GM12878 (cell line): Measurements from ENCODE around the gene ZBTB16. TPM values are rescaled to one million over a fixed set of nuclear protein-coding genes. Genes with fewer than 3 reads are reported as not detected.

Experiments
- ATAC-seq: fragments of 200-7000 bp; cut with Tn5 transposase; 3 replicates; pipeline ENCODE4 v1.9.1; 2020; ENCODE audit warnings: mild to moderate bottlenecking, moderate library complexity
- BruUV-seq: library from RNA; stranded (reverse); fragments of 400-500 nt; replicated peaks from 2 replicates; lab custom pipeline; 2021; lab: Mats Ljungman, UMichigan
- CTCF ChIA-PET: fragments of 300-600 bp; sonication (Branson Sonifier 250); formaldehyde crosslinking; extraction: SDS; loops from one replicate; lab custom pipeline; 2021; ENCODE audit warnings: inconsistent platforms; lab: Yijun Ruan, JAX
- POLR2A ChIA-PET: fragments of 350-600 bp; formaldehyde crosslinking; extraction: SDS; loops from one replicate; lab custom pipeline; 2021; ENCODE audit warnings: inconsistent platforms; lab: Charles Lee
- RAD21 ChIA-PET: fragments of 300-600 bp; sonication (Branson Sonifier 250); formaldehyde crosslinking; loops from one replicate; lab custom pipeline; 2023; ENCODE audit warnings: antibody characterized with exemption; ENCODE audit not compliant: unreplicated experiment; lab: Charles Lee
- SMC1A ChIA-PET: fragments of 300-600 bp; sonication (Branson Sonifier 250); formaldehyde crosslinking; loops from one replicate; lab custom pipeline; 2023; ENCODE audit not compliant: unreplicated experiment, uncharacterized antibody; lab: Charles Lee
- DNase-seq: peaks from one replicate; pipeline ENCODE4 v3.0.0-alpha.2; 2011; ENCODE audit warnings: low read depth, low spot score
- FAIRE-seq: peaks from 3 replicates; lab custom pipeline; 2011; peaks lifted over from hg19 to GRCh38; lab: Jason Lieb, UNC
- H2AFZ ChIP-seq: 2 replicates; pipeline ENCODE4 v1.6.0; 2011; ENCODE audit warnings: low read depth, low read length, control low read depth; ENCODE audit not compliant: control insufficient read depth
- H3K27ac ChIP-seq: 2 replicates; pipeline ENCODE4 v1.5.1; 2011; ENCODE audit warnings: control low read depth; ENCODE audit not compliant: control insufficient read depth, insufficient read depth
- H3K27me3 ChIP-seq, 2 experiments: replicated peaks in 1 of 2; 2 replicates each; pipeline versions ENCODE4 v1.6.0 to v1.6.1; 2011; ENCODE audit warnings: low read length in 1 of 2; ENCODE audit not compliant: control insufficient read depth in 2 of 2, insufficient read depth in 2 of 2
- H3K36me3 ChIP-seq, 2 experiments: 2 replicates each; pipeline ENCODE4 v1.5.1; 2011; ENCODE audit warnings: low read length in 1 of 2; ENCODE audit not compliant: control insufficient read depth in 2 of 2, insufficient read depth in 2 of 2
- H3K4me1 ChIP-seq: 2 replicates; pipeline ENCODE4 v1.6.1; 2011; ENCODE audit warnings: mild to moderate bottlenecking, low read length, moderate library complexity, mixed read lengths; ENCODE audit not compliant: control insufficient read depth, insufficient read depth
- H3K4me2 ChIP-seq: 2 replicates; pipeline ENCODE4 v1.6.0; 2011; ENCODE audit warnings: control low read depth; ENCODE audit not compliant: control insufficient read depth, insufficient read depth
- H3K4me3 ChIP-seq: fragments of 200-600 bp; sonication (generic); 2 replicates; pipeline ENCODE4 v1.5.1; 2016
- H3K79me2 ChIP-seq: 2 replicates; pipeline ENCODE4 v1.6.0; 2011; ENCODE audit warnings: low read length; ENCODE audit not compliant: control insufficient read depth, insufficient read depth
- H3K9ac ChIP-seq: 2 replicates; pipeline ENCODE4 v1.8.0; 2011; ENCODE audit warnings: low read length, control low read depth, mixed read lengths; ENCODE audit not compliant: control insufficient read depth, insufficient read depth
- H3K9me3 ChIP-seq: replicated peaks from 3 replicates; pipeline ENCODE4 v1.5.1; 2011; ENCODE audit warnings: mild to moderate bottlenecking, low read length; ENCODE audit not compliant: control insufficient read depth, insufficient read depth
- H4K20me1 ChIP-seq: 2 replicates; pipeline ENCODE4 v1.6.0; 2011; ENCODE audit not compliant: control insufficient read depth, insufficient read depth
- BCL11A ChIP-seq: IDR thresholded peaks from 2 replicates; pipeline ENCODE4 v1.6.1; 2011; ENCODE audit warnings: low read depth, low read length
- CBX3 ChIP-seq: fragments of 200-600 bp; sonication (generic); IDR thresholded peaks from 2 replicates; pipeline ENCODE4 v1.6.1; 2016; ENCODE audit warnings: low read depth, borderline replicate concordance
- CEBPZ ChIP-seq: fragments of 150-350 bp; IDR thresholded peaks from 2 replicates; pipeline ENCODE4 v1.6.1; 2016; ENCODE audit warnings: low read depth, low read length
- CHD4 ChIP-seq: fragments of 200-600 bp; sonication (generic); IDR thresholded peaks from 2 replicates; pipeline ENCODE4 v1.6.1; 2016; ENCODE audit warnings: mild to moderate bottlenecking
- ETV6 ChIP-seq, 2 experiments: fragments of 450-650 bp in 1 of 2; IDR thresholded peaks in 1 of 2; conservative IDR thresholded peaks in 1 of 2; 2 replicates each; pipeline ENCODE4 v1.6.1; 2014; ENCODE audit warnings: antibody characterized with exemption in 1 of 2, borderline replicate concordance in 1 of 2, low read depth in 1 of 2, mild to moderate bottlenecking in 1 of 2, moderate library complexity in 1 of 2
- IRF4 ChIP-seq: IDR thresholded peaks from 2 replicates; pipeline ENCODE4 v1.6.1; 2011; ENCODE audit warnings: low read depth, low read length
- IRF5 ChIP-seq: fragments of 450-650 bp; IDR thresholded peaks from 2 replicates; pipeline ENCODE4 v1.6.1; 2017; ENCODE audit warnings: borderline replicate concordance
- JUNB ChIP-seq: IDR thresholded peaks from 2 replicates; pipeline ENCODE4 v1.6.1; 2016; ENCODE audit warnings: antibody characterized with exemption, mild to moderate bottlenecking
- NFYA ChIP-seq: IDR thresholded peaks from 2 replicates; pipeline ENCODE4 v1.6.1; 2011; ENCODE audit warnings: low read depth, mild to moderate bottlenecking, low read length, improper control_type of control experiment, borderline replicate concordance
- NR2C2 ChIP-seq: IDR thresholded peaks from 2 replicates; pipeline ENCODE4 v1.6.1; 2011; ENCODE audit warnings: borderline replicate concordance, low read depth; ENCODE audit not compliant: control insufficient read depth, insufficient read length
- RCOR1 ChIP-seq: conservative IDR thresholded peaks from 2 replicates; pipeline ENCODE4 v1.6.1; 2012; ENCODE audit warnings: low read depth, low read length, improper control_type of control experiment
- RFX5 ChIP-seq: IDR thresholded peaks from 2 replicates; pipeline ENCODE4 v1.6.1; 2011; ENCODE audit warnings: low read depth, low read length, improper control_type of control experiment
- SMC3 ChIP-seq: IDR thresholded peaks from 2 replicates; pipeline ENCODE4 v1.6.1; 2011; ENCODE audit warnings: low read length, improper control_type of control experiment, borderline replicate concordance
- SREBF1 ChIP-seq: IDR thresholded peaks from 2 replicates; pipeline ENCODE4 v1.6.1; 2012; ENCODE audit warnings: mild to moderate bottlenecking, low read length
- ZNF207 ChIP-seq: fragments of 450-650 bp; IDR thresholded peaks from 2 replicates; pipeline ENCODE4 v1.6.1; 2014; ENCODE audit warnings: antibody characterized with exemption, mild to moderate bottlenecking, borderline replicate concordance
- WGBS: methylation state at CpG from one replicate; pipeline ENCODE4 v1.1.6; 2016; ENCODE audit warnings: low lambda C conversion rate; ENCODE audit not compliant: insufficient replicate concordance, insufficient coverage; ENCODE audit errors: missing lambda C conversion rate; 5-methylcytosine and 5-hydroxymethylcytosine counted together
- in situ Hi-C: fragments of 300-500 bp; cut with MboI; formaldehyde crosslinking; loops from 9 replicates; pipeline ENCODE4 v1.14.3; 2018; ENCODE audit warnings: mixed read lengths
- intact Hi-C: fragments of 100-400 bp; cut with micrococcal nuclease; formaldehyde crosslinking; loops from one replicate; pipeline ENCODE4 v1.14.2; 2022; ENCODE audit not compliant: unreplicated experiment
- polyA plus RNA-seq, 11 experiments: library from polyadenylated mRNA; depleted of rRNA in 4 of 11; unstranded in 6 of 11; stranded (reverse) in 5 of 11; fragments of >200 nt; fragmentation: Nextera tagmentation in 4 of 11; fragmentation: Illumina TruSeq in 1 of 11; extraction: Ambion mirVana in 4 of 11; extraction: Trizol in 1 of 11; gene quantifications; 1 replicate in 1 of 11; 2 replicates in 10 of 11; pipeline versions ENCODE4 v1.2.1 to v1.2.3, GENCODE V29; 2011 to 2016; ENCODE audit warnings: inconsistent platforms in 2 of 11, missing spikeins in 2 of 11, low read depth in 1 of 11
- total RNA-seq, 4 experiments: library from RNA; depleted of rRNA in 3 of 4; stranded (reverse); fragments of >200 nt in 3 of 4; fragmentation: Illumina TruSeq in 1 of 4; extraction: Trizol in 1 of 4; gene quantifications; 2 replicates each; pipeline versions ENCODE4 v1.2.1 to v1.2.3, GENCODE V29; 2013 to 2021
- TF ChIP-seq, protein P1 (sequence below): fragments of 450-650 bp; IDR thresholded peaks from 2 replicates; pipeline ENCODE4 v1.6.1; 2017; ENCODE audit warnings: antibody characterized with exemption, mild to moderate bottlenecking, moderate library complexity
- TF ChIP-seq, protein P2 (sequence below): fragments of 150-350 bp; IDR thresholded peaks from 2 replicates; pipeline ENCODE4 v1.6.1; 2014; ENCODE audit warnings: mild to moderate bottlenecking, low read depth, low read length

Gene ZBTB16
- total and polyA plus RNA-seq, 10 of the 15 experiments (the other 5 are each of a cell fraction or from before 2014, with no cell fraction given), result 0.38 TPM; not detected in 9

DNA sequence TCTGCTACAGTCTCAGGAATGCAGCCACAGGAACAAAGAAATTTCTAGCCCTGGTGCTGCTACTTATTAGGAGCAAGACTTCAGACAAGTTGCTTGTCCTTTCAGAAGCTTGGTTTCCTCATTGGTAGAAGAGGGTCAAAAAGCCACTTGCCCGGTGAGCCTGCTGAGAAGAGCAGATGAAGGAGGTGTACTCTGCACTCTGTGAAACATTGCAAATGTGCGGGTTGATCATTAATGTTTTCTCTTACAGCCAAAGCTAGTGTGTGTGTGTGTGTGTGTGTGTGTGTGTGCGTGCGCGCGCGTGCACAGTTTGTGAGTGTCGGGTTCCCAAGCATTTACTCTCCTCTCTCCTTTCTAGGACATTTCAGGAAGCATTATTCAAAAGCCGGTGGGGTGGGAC is 150.4 kb downstream of the ZBTB16 start:
- SMC1A ChIA-PET, result no interaction called here
- 84% methylated on average over 9 of the region's 9 CpGs for WGBS
- DNase-seq, result no peak
- Histone ChIP-seq H3K4me2 (no peak overlapping the region), H3K9ac (no peak overlapping the region), H3K4me3 (no peak overlapping the region), H3K9me3 (no peaks in the 10 kb centered on the region), H3K27ac (no peak overlapping the region), H4K20me1 (no peaks in the 10 kb centered on the region), H3K79me2 (no peaks in the 10 kb centered on the region), H3K4me1 (no peaks in the 10 kb centered on the region), H3K27me3 (peaks cover 2 to 4% of the 10 kb centered on the region in 2 experiments; a peak in 1 of 4 replicates), H3K36me3 (no peaks in the 10 kb centered on the region), H2AFZ (no peak overlapping the region)
- TF ChIP-seq CHD4 (no peak), CEBPZ (no peak), JUNB (no peak), SREBF1 (no peak), RFX5 (no peak), RCOR1 (no peak), CBX3 (no peak), BCL11A (no peak), NFYA (no peak), IRF5 (no peak), IRF4 (no peak), NR2C2 (no peak), SMC3 (no peak), ZNF207 (no peak), ETV6 (conservative IDR thresholded peaks at IDR 0.05 in 1 of 2, IDR thresholded peaks at IDR 0.05 in 1 of 2; ENCODE audit: borderline replicate concordance in 1 of 2, low read depth in 1 of 2) (no peak)
- TF ChIP-seq, protein P1, sequence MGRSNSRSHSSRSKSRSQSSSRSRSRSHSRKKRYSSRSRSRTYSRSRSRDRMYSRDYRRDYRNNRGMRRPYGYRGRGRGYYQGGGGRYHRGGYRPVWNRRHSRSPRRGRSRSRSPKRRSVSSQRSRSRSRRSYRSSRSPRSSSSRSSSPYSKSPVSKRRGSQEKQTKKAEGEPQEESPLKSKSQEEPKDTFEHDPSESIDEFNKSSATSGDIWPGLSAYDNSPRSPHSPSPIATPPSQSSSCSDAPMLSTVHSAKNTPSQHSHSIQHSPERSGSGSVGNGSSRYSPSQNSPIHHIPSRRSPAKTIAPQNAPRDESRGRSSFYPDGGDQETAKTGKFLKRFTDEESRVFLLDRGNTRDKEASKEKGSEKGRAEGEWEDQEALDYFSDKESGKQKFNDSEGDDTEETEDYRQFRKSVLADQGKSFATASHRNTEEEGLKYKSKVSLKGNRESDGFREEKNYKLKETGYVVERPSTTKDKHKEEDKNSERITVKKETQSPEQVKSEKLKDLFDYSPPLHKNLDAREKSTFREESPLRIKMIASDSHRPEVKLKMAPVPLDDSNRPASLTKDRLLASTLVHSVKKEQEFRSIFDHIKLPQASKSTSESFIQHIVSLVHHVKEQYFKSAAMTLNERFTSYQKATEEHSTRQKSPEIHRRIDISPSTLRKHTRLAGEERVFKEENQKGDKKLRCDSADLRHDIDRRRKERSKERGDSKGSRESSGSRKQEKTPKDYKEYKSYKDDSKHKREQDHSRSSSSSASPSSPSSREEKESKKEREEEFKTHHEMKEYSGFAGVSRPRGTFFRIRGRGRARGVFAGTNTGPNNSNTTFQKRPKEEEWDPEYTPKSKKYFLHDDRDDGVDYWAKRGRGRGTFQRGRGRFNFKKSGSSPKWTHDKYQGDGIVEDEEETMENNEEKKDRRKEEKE, result no peak
- TF ChIP-seq, protein P2, sequence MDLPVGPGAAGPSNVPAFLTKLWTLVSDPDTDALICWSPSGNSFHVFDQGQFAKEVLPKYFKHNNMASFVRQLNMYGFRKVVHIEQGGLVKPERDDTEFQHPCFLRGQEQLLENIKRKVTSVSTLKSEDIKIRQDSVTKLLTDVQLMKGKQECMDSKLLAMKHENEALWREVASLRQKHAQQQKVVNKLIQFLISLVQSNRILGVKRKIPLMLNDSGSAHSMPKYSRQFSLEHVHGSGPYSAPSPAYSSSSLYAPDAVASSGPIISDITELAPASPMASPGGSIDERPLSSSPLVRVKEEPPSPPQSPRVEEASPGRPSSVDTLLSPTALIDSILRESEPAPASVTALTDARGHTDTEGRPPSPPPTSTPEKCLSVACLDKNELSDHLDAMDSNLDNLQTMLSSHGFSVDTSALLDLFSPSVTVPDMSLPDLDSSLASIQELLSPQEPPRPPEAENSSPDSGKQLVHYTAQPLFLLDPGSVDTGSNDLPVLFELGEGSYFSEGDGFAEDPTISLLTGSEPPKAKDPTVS, result no peak
- BruUV-seq, result no TSS peak
- in situ Hi-C loops, result no loop called here
- CTCF ChIA-PET, result no interaction called here
- RAD21 ChIA-PET, result no interaction called here
- POLR2A ChIA-PET, result no interaction called here
- intact Hi-C loops, result no loop called here
- no peak for FAIRE-seq
- no peak for ATAC-seq
